Upper lobe of right lung (tissue), 1 donor: ENCODE measurements around the gene RPS10. TPM values are rescaled to one million over a fixed set of nuclear protein-coding genes. Genes with fewer than 3 reads are reported as not detected.
A peak's percentile ranks its signal among the peaks of the same experiment; 100 is the strongest.

Source experiments
- ATAC-seq: fragments of 200-7000 bp; cut with Tn5 transposase; one replicate; pipeline ENCODE4 v1.9.1; 2020; ENCODE audit warnings: mild to moderate bottlenecking, moderate library complexity
- DNase-seq: peaks from one replicate; pipeline ENCODE4 v3.0.0-alpha.2; 2020
- H3K27ac ChIP-seq: fragments of 200-600 bp; one replicate; pipeline ENCODE4 v1.8.0; 2022
- H3K27me3 ChIP-seq: fragments of 200-600 bp; one replicate; pipeline ENCODE4 v1.8.0; 2022; ENCODE audit warnings: mild to moderate bottlenecking
- H3K36me3 ChIP-seq: fragments of 200-600 bp; one replicate; pipeline ENCODE4 v1.8.0; 2022
- H3K4me1 ChIP-seq: fragments of 200-600 bp; one replicate; pipeline ENCODE4 v1.8.0; 2022
- H3K4me3 ChIP-seq: fragments of 200-600 bp; one replicate; pipeline ENCODE4 v1.8.0; 2022; ENCODE audit warnings: mild to moderate bottlenecking
- H3K9me3 ChIP-seq: fragments of 200-600 bp; one replicate; pipeline ENCODE4 v1.8.0; 2022
- intact Hi-C: fragments of 100-400 bp; cut with DNase I; formaldehyde crosslinking; loops from one replicate; pipeline ENCODE4 v1.11.0; 2022
- total RNA-seq: library from RNA; stranded (reverse); fragmentation: NEBNext Ultra II Directional; extraction: Animal tissue kit (Norgen Biotek cat#: 25700); gene quantifications from one replicate; pipeline ENCODE4 v1.2.1, GENCODE V29; 2021
- TF ChIP-seq, protein P1 (sequence below): fragments of 200-600 bp; IDR thresholded peaks from one replicate; pipeline ENCODE4 v1.8.0; 2022; ENCODE audit warnings: antibody characterized with exemption
- donor health status: DM: no; HTN: yes; CAD: no; lungs with severe emphysema.

RPS10 gene
- total RNA-seq, 1 donor from 2014 or later: 875 TPM

DNA sequence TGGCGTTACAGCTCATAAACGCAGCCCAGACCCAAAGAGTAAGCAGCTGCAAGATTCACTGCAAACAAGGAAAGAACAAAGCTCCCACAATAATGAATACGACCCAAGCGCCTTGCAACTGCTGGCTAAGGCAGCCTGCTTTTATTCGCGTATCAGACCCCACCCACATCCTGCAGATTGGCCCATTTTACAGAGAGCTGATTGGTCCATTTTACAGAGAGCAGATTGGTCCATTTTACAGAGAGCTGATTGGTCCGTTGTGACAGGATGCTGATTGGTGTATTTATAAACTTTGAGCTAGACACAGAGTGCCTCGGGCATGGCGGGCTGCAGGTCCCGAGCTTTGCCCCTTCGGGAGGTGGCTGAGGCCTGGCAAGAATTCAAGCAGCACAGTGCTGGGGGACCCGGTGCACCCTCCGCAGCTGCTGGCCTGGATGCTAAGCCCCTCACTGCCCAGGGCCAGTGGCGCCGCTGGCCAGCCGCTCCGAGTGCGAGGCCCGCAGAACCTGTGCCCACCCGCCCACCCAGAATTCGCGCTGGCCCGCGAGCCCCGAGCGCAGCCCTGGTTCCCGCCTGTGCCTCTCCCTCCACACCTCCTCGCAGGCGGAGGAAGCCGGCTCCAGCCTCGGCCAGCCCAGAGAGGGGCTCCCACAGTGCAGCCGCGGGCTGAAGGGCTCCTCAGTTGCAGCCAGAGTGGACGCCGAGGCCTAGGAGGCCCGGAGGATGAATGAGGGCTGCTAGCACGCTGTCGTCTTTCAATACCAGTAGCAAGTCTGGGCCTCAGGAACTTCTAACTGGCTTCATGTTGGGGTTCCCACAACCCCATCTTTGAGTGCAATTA, 11.2 kb upstream of the RPS10 start:
- intact Hi-C loops: no loop called here
- no peak overlapping the region for H3K27ac ChIP-seq
- no peaks in the 10 kb centered on the region for H3K9me3 ChIP-seq
- ATAC-seq: no peak
- no peak overlapping the region for H3K4me3 ChIP-seq
- no peaks in the 10 kb centered on the region for H3K36me3 ChIP-seq
- no peak for DNase-seq
- TF ChIP-seq, protein P1, sequence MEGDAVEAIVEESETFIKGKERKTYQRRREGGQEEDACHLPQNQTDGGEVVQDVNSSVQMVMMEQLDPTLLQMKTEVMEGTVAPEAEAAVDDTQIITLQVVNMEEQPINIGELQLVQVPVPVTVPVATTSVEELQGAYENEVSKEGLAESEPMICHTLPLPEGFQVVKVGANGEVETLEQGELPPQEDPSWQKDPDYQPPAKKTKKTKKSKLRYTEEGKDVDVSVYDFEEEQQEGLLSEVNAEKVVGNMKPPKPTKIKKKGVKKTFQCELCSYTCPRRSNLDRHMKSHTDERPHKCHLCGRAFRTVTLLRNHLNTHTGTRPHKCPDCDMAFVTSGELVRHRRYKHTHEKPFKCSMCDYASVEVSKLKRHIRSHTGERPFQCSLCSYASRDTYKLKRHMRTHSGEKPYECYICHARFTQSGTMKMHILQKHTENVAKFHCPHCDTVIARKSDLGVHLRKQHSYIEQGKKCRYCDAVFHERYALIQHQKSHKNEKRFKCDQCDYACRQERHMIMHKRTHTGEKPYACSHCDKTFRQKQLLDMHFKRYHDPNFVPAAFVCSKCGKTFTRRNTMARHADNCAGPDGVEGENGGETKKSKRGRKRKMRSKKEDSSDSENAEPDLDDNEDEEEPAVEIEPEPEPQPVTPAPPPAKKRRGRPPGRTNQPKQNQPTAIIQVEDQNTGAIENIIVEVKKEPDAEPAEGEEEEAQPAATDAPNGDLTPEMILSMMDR: no peak
- H3K27me3 ChIP-seq: no peaks in the 10 kb centered on the region
- H3K4me1 ChIP-seq: no peaks in the 10 kb centered on the region

DNA sequence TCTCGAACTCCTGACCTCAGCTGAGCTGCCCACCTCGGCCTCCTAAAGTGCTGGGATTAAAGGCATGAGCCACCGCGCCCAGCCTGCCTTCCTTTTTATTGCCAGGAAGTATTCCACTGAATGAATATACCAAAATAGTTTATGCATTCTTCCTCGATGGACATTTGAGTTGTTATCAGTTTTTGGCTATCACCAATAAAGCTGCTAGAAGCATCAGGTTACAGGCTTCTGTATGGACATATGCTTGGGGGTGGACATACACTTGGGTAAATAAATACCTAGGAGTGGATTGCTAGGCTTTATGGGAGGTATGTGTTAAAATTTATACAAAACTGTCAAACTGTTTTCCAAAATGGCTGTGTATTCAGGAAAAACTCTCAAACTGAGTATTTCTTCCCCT, 10.0 kb upstream of the RPS10 start:
- H3K27ac ChIP-seq: no peak overlapping the region
- intact Hi-C loops: no loop called here
- no peak for DNase-seq
- H3K4me1 ChIP-seq: no peaks in the 10 kb centered on the region
- no peaks in the 10 kb centered on the region for H3K27me3 ChIP-seq
- ATAC-seq: no peak
- no peaks in the 10 kb centered on the region for H3K9me3 ChIP-seq
- H3K36me3 ChIP-seq: no peaks in the 10 kb centered on the region
- no peak overlapping the region for H3K4me3 ChIP-seq
- TF ChIP-seq, protein P1: no peak

- Histone ChIP-seq H3K4me1 (peaks cover 17% of the 10 kb centered on the region), H3K27me3 (no peaks in the 10 kb centered on the region), H3K36me3 (peaks cover 48% of the 10 kb centered on the region), H3K4me3 (peak overlapping the region; percentile 92), H3K27ac (peak overlapping the region; percentile 86), H3K9me3 (no peaks in the 10 kb centered on the region)
- intact Hi-C loops: no loop called here
- no peak for DNase-seq
- TF ChIP-seq, protein P1: no peak
- no peak for ATAC-seq
Measured at GRCh38 chr6:34425132-34425497, 754 bp downstream of the RPS10 start.

DNA sequence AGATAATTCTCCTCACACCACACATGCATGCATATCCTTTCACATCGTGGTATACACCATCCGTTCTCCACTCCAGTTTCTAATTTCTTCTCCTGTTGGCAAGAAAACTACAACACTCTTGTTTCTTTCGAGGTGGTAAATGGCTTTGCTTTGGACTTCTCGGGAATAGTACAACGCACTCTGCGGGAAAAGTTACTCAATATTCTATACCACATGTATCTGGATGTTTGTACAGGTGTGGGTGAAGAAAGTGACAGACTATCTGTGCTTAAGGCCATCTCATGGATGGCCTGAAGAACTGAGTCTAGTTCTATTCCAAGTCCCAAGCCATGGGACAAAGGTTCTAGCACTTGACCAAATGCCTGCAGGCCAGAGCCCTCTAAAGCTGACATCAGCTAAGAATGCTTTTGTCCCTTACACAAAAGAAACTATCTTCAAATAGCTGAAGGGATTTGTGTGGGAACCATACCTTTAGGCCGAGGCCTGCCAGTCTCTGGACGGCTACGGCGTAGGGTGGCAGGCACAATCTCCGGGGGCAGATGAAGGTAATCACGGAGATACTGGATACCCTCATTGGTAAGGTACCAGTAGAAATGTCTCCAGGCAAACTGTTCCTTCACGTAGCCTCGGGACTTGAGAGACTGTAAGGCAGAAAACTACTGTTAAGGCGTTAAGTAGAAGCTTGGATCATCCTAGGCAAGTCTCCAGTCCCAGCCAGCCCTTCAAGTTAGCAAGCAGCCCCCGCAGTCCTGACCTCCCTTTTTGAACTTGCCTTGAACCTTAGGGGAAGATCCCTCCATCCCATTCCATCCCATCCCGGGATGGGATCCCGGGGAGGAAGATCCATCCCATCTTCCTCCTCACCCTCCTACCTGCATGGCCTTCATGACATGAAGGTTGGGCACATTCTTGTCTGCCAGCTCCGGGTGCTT, 1.4 kb downstream of the RPS10 start:
- intact Hi-C loops: no loop called here
- DNase-seq (no peak), ATAC-seq (no peak)
- TF ChIP-seq, protein P1: no peak
- Histone ChIP-seq H3K4me1 (peaks cover 17% of the 10 kb centered on the region), H3K9me3 (no peaks in the 10 kb centered on the region), H3K4me3 (peak overlapping the region; percentile 92), H3K36me3 (peaks cover 54% of the 10 kb centered on the region), H3K27me3 (no peaks in the 10 kb centered on the region), H3K27ac (peak overlapping the region; percentile 86)

- Histone ChIP-seq H3K4me3 (no peak overlapping the region), H3K36me3 (peaks cover 67% of the 10 kb centered on the region), H3K27me3 (no peaks in the 10 kb centered on the region), H3K27ac (no peak overlapping the region), H3K4me1 (peaks cover 17% of the 10 kb centered on the region), H3K9me3 (no peaks in the 10 kb centered on the region)
- ATAC-seq (no peak), DNase-seq (no peak)
- TF ChIP-seq, protein P1: no peak
- intact Hi-C loops: no loop called here
Measured at GRCh38 chr6:34423254-34423653, 2.6 kb downstream of the RPS10 start.
